H7 (cell line): ENCODE results near the gene MAGOH. TPM values are rescaled to one million over a fixed set of nuclear protein-coding genes. Genes with fewer than 3 reads are reported as not detected.
A peak's percentile ranks its signal among the peaks of the same experiment; 100 is the strongest.
"Not testable (repeated sequence)": the region's sequence is repeated elsewhere in the genome, so short reads cannot be mapped to it uniquely, and the experiment has no call there.

Source experiments
- DNase-seq: peaks from one replicate; pipeline ENCODE4 v3.0.0; 2012
- H3K27me3 ChIP-seq: 2 replicates; pipeline ENCODE4 v1.6.0; 2011; ENCODE audit warnings: mild to moderate bottlenecking, low read length; ENCODE audit not compliant: control insufficient read depth, insufficient read depth
- H3K36me3 ChIP-seq: replicated peaks from 2 replicates; pipeline ENCODE4 v1.5.1; 2011; ENCODE audit warnings: low read length; ENCODE audit not compliant: control insufficient read depth, insufficient read depth
- H3K4me3 ChIP-seq: 2 replicates; pipeline ENCODE4 v1.5.1; 2011; ENCODE audit warnings: low read depth, mild to moderate bottlenecking, control low read depth, low read length, moderate library complexity; ENCODE audit not compliant: insufficient read depth
- total RNA-seq: library from RNA; depleted of rRNA; stranded (reverse); fragments of >200 nt; shearing (Covaris generic); gene quantifications from 2 replicates; pipeline ENCODE4 v1.2.3, GENCODE V29; 2014

MAGOH gene
- total RNA-seq, 1 experiment from 2014 or later: 52.9 TPM

DNA sequence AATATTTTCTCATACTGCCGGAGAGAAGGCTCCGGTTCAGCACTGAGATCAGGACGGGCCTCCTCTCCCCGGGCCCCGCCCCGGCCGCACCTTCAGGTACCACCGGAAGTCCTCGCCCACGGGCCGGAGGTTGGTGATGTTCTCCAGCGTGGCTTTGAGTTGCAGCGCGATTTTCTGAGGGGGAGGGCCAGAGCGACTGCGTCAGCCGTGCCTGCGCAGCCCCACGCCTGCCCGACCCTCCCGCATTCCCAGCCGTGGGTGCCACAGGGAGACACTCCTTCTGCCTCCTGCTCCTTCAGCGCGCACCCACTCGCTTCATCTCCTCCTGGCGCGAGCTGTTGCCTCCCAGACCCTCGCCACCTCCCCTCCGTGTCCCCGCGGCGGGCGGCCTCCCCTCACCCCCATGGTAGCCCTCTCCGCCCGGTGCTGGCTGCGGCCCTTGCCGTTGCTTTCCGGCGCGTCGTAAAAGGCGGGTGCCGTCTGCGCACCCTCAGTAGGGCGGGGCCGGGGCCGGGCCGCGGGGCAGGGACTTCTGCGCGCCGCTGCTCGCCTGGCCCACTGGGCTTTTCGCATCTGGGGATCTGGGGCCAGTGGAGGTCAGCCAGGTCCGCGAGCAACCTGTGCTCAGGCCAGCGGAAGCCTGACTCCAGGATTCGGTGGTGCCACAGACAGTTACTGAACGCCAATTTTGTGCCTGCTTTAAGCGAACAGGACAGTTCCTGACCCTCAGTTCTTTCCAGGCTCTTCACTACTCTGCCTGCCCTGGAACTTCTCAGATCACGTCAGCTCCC is 18.0 kb downstream of the MAGOH start, which contains the start of gene CZIB:
CZIB (minus strand) TSS at position 464 of the 791 bp plus-strand sequence; CDS start at position 405, 59 bp downstream.
- Histone ChIP-seq H3K27me3 (no peaks in the 10 kb centered on the region), H3K36me3 (peaks cover 7% of the 10 kb centered on the region), H3K4me3 (peak within 1 kb of the TSS; percentile 100)
- DNase-seq: peak; percentile 98

DNA sequence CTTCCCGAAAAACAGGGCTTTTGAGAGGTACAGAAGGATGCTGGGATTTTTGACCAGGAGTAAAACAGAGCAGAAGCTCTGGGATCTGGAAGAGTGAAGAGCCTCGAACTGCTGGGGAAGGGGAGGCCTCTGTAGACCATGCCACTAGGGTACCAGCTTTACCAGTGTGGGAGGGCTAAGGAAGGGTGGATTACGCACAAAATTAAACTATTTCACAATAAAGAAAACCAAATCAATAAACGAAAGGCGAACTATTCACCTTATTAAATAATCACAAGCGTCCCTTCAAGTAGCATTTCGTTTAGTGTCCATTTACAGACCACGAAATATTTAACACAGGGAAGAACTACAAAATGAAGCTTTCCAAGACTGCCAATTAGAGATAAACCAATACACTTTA is 18.6 kb downstream of the MAGOH start:
- no peak for DNase-seq
- Histone ChIP-seq H3K4me3 (peak overlapping the region; percentile 100), H3K27me3 (no peaks in the 10 kb centered on the region), H3K36me3 (peaks cover 7% of the 10 kb centered on the region)

DNA sequence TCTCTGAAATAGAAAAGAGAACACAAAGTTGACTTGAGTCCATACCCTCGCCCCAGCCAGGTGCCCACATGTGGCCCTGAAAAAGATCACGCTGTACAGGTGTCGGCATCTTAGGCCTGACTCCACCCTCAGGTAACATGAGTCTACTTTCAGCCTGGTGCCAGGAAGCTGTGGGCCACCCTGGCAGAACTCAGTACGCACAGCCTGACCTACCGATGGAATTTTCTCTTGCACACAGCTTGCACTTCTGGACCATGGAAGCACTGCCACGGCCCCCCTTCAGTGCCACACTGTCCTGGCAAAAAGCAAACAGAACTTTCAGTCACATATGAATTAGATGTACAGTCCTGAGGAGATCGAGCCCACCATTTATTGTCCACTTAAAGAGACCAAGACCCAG is 20.1 kb downstream of the MAGOH start:
- H3K27me3 ChIP-seq: no peaks in the 10 kb centered on the region
- no peak overlapping the region for H3K4me3 ChIP-seq
- peaks cover 13% of the 10 kb centered on the region for H3K36me3 ChIP-seq
- no peak for DNase-seq

DNA sequence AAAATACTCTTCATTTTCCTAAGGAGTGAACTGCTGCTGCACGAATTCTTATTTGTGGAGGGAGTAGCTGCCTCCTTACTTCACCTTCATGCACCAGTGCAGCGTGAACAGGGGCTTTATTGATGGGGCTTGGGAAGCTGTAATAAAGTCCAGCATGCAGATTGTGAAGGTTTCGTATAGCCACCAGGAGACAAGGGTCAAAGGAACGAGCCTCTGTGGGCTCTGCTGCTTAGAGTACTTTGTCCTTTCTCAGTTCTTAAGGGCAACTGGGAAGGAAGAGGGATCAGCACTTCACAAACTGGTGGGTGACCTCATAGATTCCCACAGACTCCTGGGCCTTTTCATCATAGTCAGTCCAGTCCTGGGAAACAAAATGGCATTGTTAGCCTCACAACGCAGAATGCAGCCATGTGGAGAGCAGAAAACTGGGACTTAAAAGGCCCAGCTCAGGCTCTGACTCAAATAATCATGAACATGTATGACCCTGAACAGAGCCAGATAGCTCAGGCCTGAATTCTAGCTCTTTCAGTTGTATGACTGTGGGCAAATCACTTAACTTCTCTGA is 23.9 kb downstream of the MAGOH start:
- H3K27me3 ChIP-seq: no peaks in the 10 kb centered on the region
- peaks cover 21% of the 10 kb centered on the region for H3K36me3 ChIP-seq
- no peak for DNase-seq
- H3K4me3 ChIP-seq: no peak overlapping the region

DNA sequence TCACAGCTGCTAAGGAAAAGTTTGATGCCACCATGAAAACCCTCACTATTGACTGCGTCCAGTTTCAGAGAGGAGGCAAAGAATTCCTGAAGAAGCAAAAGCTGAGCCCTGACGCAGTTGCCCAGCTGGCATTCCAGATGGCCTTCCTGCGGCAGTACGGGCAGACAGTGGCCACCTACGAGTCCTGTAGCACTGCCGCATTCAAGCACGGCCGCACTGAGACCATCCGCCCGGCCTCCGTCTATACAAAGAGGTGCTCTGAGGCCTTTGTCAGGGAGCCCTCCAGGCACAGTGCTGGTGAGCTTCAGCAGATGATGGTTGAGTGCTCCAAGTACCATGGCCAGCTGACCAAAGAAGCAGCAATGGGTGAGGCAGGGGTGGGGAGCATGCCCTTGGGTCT is 27.4 kb downstream of the MAGOH start:
- Histone ChIP-seq H3K36me3 (peaks cover 17% of the 10 kb centered on the region), H3K27me3 (no peaks in the 10 kb centered on the region), H3K4me3 (no peak overlapping the region)
- no peak for DNase-seq

DNA sequence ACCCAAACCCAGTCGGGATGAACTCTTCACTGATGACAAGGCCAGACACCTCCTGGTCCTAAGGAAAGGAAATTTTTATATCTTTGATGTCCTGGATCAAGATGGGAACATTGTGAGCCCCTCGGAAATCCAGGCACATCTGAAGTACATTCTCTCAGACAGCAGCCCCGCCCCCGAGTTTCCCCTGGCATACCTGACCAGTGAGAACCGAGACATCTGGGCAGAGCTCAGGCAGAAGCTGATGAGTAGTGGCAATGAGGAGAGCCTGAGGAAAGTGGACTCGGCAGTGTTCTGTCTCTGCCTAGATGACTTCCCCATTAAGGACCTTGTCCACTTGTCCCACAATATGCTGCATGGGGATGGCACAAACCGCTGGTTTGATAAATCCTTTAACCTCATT is 28.0 kb downstream of the MAGOH start:
- no peak for DNase-seq
- H3K27me3 ChIP-seq: no peaks in the 10 kb centered on the region
- no peak overlapping the region for H3K4me3 ChIP-seq
- H3K36me3 ChIP-seq: peaks cover 20% of the 10 kb centered on the region

DNA sequence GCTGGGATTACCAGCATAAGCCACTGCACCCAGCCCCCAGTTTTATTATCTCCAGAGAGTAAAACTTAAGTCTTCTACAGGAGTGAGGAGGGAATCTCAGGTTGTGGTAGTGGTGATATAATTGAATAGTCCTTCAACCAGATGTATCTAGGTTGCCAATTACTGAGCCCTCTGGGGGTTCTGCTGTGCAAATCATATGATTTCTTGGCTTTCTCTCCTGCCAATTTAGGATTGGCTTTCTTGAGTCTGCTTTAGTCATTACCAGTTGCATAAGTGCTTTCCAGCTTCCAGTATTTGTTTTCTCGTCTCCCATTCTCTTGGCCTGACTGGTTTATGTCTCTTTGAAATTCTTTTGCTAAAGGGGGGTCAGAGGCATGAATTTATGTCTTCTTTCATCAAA is 30.6 kb downstream of the MAGOH start:
- Histone ChIP-seq H3K4me3 (no peak overlapping the region), H3K27me3 (no peaks in the 10 kb centered on the region), H3K36me3 (peaks cover 16% of the 10 kb centered on the region)
- no peak for DNase-seq

DNA sequence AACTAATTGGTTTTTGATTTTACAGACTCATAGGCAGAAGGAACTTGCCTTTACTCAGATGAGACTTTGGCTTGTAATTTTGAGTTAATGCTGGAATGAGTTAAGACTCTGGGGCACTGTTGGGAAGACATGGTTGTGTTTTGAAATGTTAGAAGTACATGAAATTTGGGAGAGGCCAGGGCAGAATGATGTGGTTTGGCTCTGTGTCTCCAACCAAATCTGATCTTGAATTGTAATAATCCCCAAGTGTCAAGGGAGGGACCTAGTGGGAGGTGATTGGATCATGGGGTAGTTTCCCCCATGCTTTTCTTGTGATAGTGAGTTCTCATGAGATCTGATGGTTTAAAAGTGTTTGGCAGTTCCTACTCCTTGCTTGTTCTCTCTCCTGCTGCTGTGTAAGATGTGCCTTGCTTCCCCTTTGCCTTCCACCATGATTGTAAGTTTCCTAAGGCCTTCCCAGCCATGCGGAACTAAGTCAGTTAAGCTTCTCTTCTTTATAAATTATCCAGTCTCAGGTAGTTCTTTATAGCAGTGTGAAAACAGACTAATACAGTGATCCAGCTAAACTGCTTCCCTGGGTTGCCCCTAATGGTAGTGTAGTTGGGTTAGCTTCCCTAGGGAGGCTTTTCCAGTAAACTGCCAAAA is 31.5 kb downstream of the MAGOH start:
- peaks cover 20% of the 10 kb centered on the region for H3K36me3 ChIP-seq
- no peak for DNase-seq
- no peak overlapping the region for H3K4me3 ChIP-seq
- no peaks in the 10 kb centered on the region for H3K27me3 ChIP-seq

DNA sequence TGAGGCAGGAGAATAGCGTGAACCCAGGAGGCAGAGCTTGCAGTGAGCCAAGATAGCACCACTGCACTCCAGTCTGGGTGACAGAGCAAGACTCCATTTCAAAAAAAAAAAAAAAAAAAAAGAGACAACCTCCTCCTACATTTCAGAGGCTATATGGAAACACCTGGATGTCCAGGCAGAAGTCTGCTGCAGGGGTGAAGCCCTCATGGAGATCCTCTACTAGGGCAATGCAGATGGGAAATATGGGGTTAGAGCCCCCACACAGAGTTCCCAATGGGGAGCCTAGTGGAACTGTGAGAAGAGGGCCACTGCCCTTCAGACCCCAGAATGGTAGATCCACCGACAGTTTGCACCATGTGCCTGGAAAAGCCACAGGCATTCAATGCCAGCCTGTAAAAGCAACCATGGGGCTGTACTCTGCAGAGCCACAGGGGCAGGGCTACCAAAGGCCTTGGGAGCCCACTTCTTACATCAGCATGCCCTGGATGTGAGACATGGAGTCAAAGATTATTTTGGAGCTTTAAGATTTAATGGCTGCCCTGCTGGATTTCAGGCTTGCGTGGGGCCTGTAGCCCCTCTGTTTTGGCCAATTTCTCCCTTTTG is 32.1 kb downstream of the MAGOH start:
- H3K4me3 ChIP-seq, H3K27me3 ChIP-seq, DNase-seq: not testable (repeated sequence)
- H3K36me3 ChIP-seq: peaks cover 20% of the 10 kb centered on the region

DNA sequence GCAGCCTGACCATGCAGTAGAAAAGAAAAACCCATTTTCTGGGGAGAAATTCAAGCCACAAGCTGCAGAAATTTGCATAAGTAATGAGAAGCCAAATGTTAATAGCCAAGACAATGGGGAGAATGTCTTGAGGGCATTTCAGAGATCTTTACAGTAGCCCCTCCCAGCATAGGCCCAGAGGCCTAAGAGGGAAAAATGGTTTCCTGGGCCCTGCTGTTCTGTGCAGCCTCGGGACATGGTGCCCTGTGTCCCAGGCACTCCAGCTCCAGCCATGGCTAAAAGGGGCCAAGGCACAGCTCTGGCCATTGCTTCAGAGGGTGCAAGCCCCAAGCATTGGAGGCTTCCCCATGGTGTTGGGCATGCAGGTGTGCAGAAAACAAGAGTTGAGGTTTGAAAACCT is 32.8 kb downstream of the MAGOH start:
- not testable (repeated sequence) for H3K27me3 ChIP-seq, H3K4me3 ChIP-seq, DNase-seq
- H3K36me3 ChIP-seq: peaks cover 19% of the 10 kb centered on the region

DNA sequence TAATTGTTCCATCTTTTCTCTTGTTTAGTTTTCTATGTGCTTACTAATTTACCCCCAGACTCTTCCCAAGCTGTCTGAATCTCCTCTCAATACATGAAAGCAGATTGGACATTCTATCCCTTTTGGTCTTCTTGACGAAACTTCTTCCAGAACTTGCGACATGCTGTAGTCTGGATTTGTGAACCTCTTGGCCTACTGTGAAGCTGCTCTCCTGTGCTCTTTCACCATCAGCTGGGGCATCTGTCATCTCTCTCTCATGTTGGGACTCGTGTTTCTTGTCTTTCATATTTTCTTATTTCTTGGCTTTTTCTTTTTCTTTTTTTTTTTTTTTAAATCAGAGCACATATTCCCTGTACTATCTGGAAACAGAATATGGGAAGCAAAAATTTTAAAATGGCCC is 34.9 kb downstream of the MAGOH start:
- Histone ChIP-seq H3K36me3 (peaks cover 10% of the 10 kb centered on the region), H3K27me3 (no peaks in the 10 kb centered on the region), H3K4me3 (no peak overlapping the region)
- no peak for DNase-seq

DNA sequence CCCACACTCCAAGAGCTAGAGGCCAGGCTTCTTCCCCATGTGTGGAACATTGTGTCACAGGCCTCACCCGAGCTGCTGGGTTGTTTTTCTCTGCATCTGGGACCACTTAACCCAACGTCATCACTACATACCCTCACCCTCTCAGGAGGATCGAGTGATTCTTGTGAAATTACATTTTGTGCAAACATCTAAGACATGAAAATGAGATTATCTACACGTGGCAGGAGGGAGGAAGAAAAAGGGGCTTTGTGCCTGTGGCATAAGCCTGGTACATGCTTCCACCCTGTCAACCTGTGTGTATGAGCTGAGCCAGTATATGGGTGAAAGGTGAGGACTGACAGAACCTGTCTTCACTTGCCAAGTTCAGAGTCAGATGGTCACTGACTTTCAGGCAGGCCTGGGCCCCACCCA is 40.1 kb downstream of the MAGOH start:
- H3K4me3 ChIP-seq: no peak overlapping the region
- peaks cover 5% of the 10 kb centered on the region; the same call in 1 of the 2 replicates for H3K27me3 ChIP-seq
- no peak for DNase-seq
- H3K36me3 ChIP-seq: peaks cover 4% of the 10 kb centered on the region

DNA sequence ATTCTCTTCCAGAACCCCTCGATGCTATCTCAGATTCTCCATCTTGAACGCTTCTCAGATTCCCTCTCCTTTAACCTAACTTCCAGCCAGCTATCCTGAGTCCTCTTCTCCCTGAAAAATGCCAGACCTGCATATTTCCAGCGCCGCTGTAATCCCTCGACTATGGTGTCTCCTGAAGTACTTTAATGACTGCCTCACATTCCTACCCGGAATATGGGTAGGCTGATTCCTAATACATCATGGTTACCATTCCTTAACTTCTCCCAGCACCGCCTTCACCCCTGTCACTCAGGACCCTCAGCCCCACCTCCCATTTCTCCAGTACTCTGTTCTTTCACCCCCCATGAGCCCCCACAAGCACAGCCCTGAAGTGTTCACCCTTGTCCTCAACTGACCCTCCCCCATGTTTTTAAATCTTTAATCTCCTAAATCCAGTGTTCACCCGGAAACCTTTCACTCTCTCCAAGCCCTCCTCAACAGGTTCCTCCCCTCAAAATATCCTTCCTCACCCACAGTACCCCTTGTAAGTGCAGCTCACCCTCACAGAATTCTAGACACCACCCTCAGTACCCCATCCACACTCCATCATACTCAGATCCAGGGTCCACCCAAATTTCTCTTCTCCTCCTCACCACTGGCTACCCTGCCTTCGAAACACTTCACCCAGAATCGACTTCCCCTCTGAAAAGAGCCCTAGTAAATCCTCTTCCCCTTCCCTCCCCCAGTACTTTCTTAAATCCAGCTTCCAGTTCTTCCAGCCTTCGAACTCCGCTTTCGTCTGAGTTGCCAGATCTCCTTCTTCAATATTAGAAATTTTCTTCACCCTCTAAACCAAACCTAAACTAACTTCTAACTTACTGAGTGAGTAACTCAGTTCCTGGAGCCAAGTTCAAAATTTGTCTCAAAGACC is 40.8 kb downstream of the MAGOH start:
- Histone ChIP-seq H3K27me3 (peaks cover 5% of the 10 kb centered on the region; the same call in 1 of the 2 replicates), H3K36me3 (peaks cover 3% of the 10 kb centered on the region), H3K4me3 (peak overlapping the region; percentile 81)
- peak; percentile 47 for DNase-seq
